Measurements from ENCODE around the gene ADAMTS7.
"Not testable (repeated sequence)": the region's sequence is repeated elsewhere in the genome, so short reads cannot be mapped to it uniquely, and the experiment has no call there.

The ADAMTS7 gene

GRCh38 chr15:78811124-78811824 is at the start of gene ADAMTS7:
ADAMTS7 (minus strand) TSS chr15:78811464; CDS start chr15:78811220, 244 bp downstream.
- DNase-seq (ENCODE audit: low spot score): peak; percentile 35

GRCh38 chr15:78859971-78860719 is 48.9 kb upstream of the ADAMTS7 start:
- DNase-seq (ENCODE audit: low spot score): peak; percentile 77

- no peak for DNase-seq (ENCODE audit: low spot score)
These were observed 44.5 kb upstream of the ADAMTS7 start for GRCh38 chr15:78855746-78856145.

GRCh38 chr15:78854833-78855372 is 43.6 kb upstream of the ADAMTS7 start:
- no peak for DNase-seq (ENCODE audit: low spot score)

GRCh38 chr15:78853500-78853899 is 42.2 kb upstream of the ADAMTS7 start:
- DNase-seq (ENCODE audit: low spot score): no peak

GRCh38 chr15:78850941-78851755 is 39.9 kb upstream of the ADAMTS7 start:
- peak; percentile 89 for DNase-seq (ENCODE audit: low spot score)

- DNase-seq (ENCODE audit: low spot score): no peak
These were observed 39.1 kb upstream of the ADAMTS7 start for GRCh38 chr15:78850352-78850751.

- DNase-seq (ENCODE audit: low spot score): not testable (repeated sequence)
These were observed 36.2 kb upstream of the ADAMTS7 start for GRCh38 chr15:78847387-78847906.

- DNase-seq (ENCODE audit: low spot score): not testable (repeated sequence)
These were observed 35.6 kb upstream of the ADAMTS7 start for GRCh38 chr15:78846906-78847305.

GRCh38 chr15:78842519-78842918 is 31.3 kb upstream of the ADAMTS7 start:
- no peak for DNase-seq (ENCODE audit: low spot score)

- no peak for DNase-seq (ENCODE audit: low spot score)
These were observed 30.6 kb upstream of the ADAMTS7 start for GRCh38 chr15:78841891-78842290.

- no peak for DNase-seq (ENCODE audit: low spot score)
These were observed 30.1 kb upstream of the ADAMTS7 start for GRCh38 chr15:78841376-78841706.

GRCh38 chr15:78840661-78841375 is 29.6 kb upstream of the ADAMTS7 start:
- DNase-seq (ENCODE audit: low spot score): no peak

- DNase-seq (ENCODE audit: low spot score): not testable (repeated sequence)
These were observed 27.9 kb upstream of the ADAMTS7 start for GRCh38 chr15:78839151-78839550.

GRCh38 chr15:78838489-78838888 is 27.2 kb upstream of the ADAMTS7 start:
- DNase-seq (ENCODE audit: low spot score): no peak

GRCh38 chr15:78837543-78837942 is 26.3 kb upstream of the ADAMTS7 start:
- DNase-seq (ENCODE audit: low spot score): no peak

- DNase-seq (ENCODE audit: low spot score): no peak
These were observed 25.9 kb upstream of the ADAMTS7 start for GRCh38 chr15:78837131-78837530.

- DNase-seq (ENCODE audit: low spot score): no peak
These were observed 25.1 kb upstream of the ADAMTS7 start for GRCh38 chr15:78836333-78836732.

GRCh38 chr15:78831229-78832207 is 20.3 kb upstream of the ADAMTS7 start:
- no peak for DNase-seq (ENCODE audit: low spot score)

GRCh38 chr15:78830514-78831228 is 19.4 kb upstream of the ADAMTS7 start:
- no peak for DNase-seq (ENCODE audit: low spot score)
